M059J (cell line): ENCODE results near the gene MYH9. TPM values are rescaled to one million over a fixed set of nuclear protein-coding genes. Genes with fewer than 3 reads are reported as not detected.

Experiments used
- DNase-seq: peaks from one replicate; pipeline ENCODE4 v3.0.0-alpha.2; 2012; ENCODE audit warnings: low read depth
- total RNA-seq: library from RNA; depleted of rRNA; stranded (reverse); fragments of >200 nt; shearing (Covaris generic); gene quantifications from 2 replicates; pipeline ENCODE4 v1.2.3, GENCODE V29; 2014

MYH9 gene
- total RNA-seq, 1 experiment from 2014 or later, result 320 TPM

- DNase-seq, result peak; percentile 49
Measured at GRCh38 chr22:36367479-36367878, 20.3 kb downstream of the MYH9 start.

GRCh38 chr22:36367066-36367465 is 20.7 kb downstream of the MYH9 start:
- no peak for DNase-seq

- peak; percentile 61 for DNase-seq
Measured at GRCh38 chr22:36366291-36366708, 21.5 kb downstream of the MYH9 start.

- DNase-seq, result peak; percentile 98
Measured at GRCh38 chr22:36365020-36365411, 22.8 kb downstream of the MYH9 start.

GRCh38 chr22:36364255-36365019 is 23.3 kb downstream of the MYH9 start:
- no peak for DNase-seq

- DNase-seq, result no peak
Measured at GRCh38 chr22:36363349-36363981, 24.3 kb downstream of the MYH9 start.

- peak; percentile 78 for DNase-seq
Measured at GRCh38 chr22:36362932-36363331, 24.8 kb downstream of the MYH9 start.

- DNase-seq, result no peak
Measured at GRCh38 chr22:36362075-36362474, 25.7 kb downstream of the MYH9 start.

- peak; percentile 70 for DNase-seq
Measured at GRCh38 chr22:36360871-36361383, 26.8 kb downstream of the MYH9 start.

GRCh38 chr22:36360011-36360410 is 27.8 kb downstream of the MYH9 start:
- no peak for DNase-seq

- DNase-seq, result no peak
Measured at GRCh38 chr22:36359470-36359996, 28.2 kb downstream of the MYH9 start.

- peak; percentile 62 for DNase-seq
Measured at GRCh38 chr22:36358533-36359469, 29.0 kb downstream of the MYH9 start.

GRCh38 chr22:36356708-36357624 is 30.8 kb downstream of the MYH9 start:
- DNase-seq, result no peak

GRCh38 chr22:36355894-36356293 is 31.9 kb downstream of the MYH9 start:
- DNase-seq, result no peak

- peak; percentile 58 for DNase-seq
Measured at GRCh38 chr22:36355362-36355761, 32.4 kb downstream of the MYH9 start.

GRCh38 chr22:36352803-36353507 is 34.8 kb downstream of the MYH9 start:
- DNase-seq, result peak; percentile 65

- DNase-seq, result peak; percentile 76
Measured at GRCh38 chr22:36351921-36352802, 35.6 kb downstream of the MYH9 start.

- DNase-seq, result peak; percentile 89
Measured at GRCh38 chr22:36350751-36351594, 36.8 kb downstream of the MYH9 start.
